ENCODE data around the gene UCP2. TPM values are rescaled to one million over a fixed set of nuclear protein-coding genes. Genes with fewer than 3 reads are reported as not detected.

The UCP2 gene
- total and polyA plus RNA-seq, 2 experiments from 2014 or later, result 60.1 to 76.9 TPM

- Mint-ChIP-seq H3K4me1 (peaks cover 17% of the 10 kb centered on the region), H3K9me3 (no peaks in the 10 kb centered on the region), H3K4me3 (no peak overlapping the region), H3K27me3 (ENCODE audit: insufficient read depth, low read depth, poor library complexity) (peaks cover 7% of the 10 kb centered on the region), H3K27ac (no peak overlapping the region), H3K36me3 (ENCODE audit: low read depth) (peaks cover 16% of the 10 kb centered on the region)
- Histone ChIP-seq H3K9me2 (ENCODE audit: insufficient read depth) (no peaks in the 10 kb centered on the region; the same call in 1 of the 2 replicates), H2AFZ (no peak overlapping the region), H3F3A (replicated peaks; ENCODE audit: low read depth) (no peaks in the 10 kb centered on the region), H4K20me1 (replicated peaks; ENCODE audit: insufficient read depth) (no peaks in the 10 kb centered on the region), H3K79me2 (replicated peaks; ENCODE audit: insufficient read depth) (no peaks in the 10 kb centered on the region), H3K27me3 (ENCODE audit: insufficient read depth) (no peaks in the 10 kb centered on the region), H3K4me3 (no peak overlapping the region), H3K36me3 (ENCODE audit: insufficient read depth) (no peaks in the 10 kb centered on the region), H3K27ac (ENCODE audit: low read depth) (no peak overlapping the region), H3K4me2 (no peak overlapping the region), H3K4me1 (ENCODE audit: insufficient read depth) (0 out of 2 replicates have a peak, but pooled peaks cover 5% of the 10 kb centered on the region)
- DNase-seq (ENCODE audit: low spot score) (no peak), ATAC-seq (no peak)
- no peak for TF ChIP-seq POLR2AphosphoS5 (IDR thresholded peaks at IDR 0.05; ENCODE audit: low read depth)
- TF ChIP-seq, protein P1, sequence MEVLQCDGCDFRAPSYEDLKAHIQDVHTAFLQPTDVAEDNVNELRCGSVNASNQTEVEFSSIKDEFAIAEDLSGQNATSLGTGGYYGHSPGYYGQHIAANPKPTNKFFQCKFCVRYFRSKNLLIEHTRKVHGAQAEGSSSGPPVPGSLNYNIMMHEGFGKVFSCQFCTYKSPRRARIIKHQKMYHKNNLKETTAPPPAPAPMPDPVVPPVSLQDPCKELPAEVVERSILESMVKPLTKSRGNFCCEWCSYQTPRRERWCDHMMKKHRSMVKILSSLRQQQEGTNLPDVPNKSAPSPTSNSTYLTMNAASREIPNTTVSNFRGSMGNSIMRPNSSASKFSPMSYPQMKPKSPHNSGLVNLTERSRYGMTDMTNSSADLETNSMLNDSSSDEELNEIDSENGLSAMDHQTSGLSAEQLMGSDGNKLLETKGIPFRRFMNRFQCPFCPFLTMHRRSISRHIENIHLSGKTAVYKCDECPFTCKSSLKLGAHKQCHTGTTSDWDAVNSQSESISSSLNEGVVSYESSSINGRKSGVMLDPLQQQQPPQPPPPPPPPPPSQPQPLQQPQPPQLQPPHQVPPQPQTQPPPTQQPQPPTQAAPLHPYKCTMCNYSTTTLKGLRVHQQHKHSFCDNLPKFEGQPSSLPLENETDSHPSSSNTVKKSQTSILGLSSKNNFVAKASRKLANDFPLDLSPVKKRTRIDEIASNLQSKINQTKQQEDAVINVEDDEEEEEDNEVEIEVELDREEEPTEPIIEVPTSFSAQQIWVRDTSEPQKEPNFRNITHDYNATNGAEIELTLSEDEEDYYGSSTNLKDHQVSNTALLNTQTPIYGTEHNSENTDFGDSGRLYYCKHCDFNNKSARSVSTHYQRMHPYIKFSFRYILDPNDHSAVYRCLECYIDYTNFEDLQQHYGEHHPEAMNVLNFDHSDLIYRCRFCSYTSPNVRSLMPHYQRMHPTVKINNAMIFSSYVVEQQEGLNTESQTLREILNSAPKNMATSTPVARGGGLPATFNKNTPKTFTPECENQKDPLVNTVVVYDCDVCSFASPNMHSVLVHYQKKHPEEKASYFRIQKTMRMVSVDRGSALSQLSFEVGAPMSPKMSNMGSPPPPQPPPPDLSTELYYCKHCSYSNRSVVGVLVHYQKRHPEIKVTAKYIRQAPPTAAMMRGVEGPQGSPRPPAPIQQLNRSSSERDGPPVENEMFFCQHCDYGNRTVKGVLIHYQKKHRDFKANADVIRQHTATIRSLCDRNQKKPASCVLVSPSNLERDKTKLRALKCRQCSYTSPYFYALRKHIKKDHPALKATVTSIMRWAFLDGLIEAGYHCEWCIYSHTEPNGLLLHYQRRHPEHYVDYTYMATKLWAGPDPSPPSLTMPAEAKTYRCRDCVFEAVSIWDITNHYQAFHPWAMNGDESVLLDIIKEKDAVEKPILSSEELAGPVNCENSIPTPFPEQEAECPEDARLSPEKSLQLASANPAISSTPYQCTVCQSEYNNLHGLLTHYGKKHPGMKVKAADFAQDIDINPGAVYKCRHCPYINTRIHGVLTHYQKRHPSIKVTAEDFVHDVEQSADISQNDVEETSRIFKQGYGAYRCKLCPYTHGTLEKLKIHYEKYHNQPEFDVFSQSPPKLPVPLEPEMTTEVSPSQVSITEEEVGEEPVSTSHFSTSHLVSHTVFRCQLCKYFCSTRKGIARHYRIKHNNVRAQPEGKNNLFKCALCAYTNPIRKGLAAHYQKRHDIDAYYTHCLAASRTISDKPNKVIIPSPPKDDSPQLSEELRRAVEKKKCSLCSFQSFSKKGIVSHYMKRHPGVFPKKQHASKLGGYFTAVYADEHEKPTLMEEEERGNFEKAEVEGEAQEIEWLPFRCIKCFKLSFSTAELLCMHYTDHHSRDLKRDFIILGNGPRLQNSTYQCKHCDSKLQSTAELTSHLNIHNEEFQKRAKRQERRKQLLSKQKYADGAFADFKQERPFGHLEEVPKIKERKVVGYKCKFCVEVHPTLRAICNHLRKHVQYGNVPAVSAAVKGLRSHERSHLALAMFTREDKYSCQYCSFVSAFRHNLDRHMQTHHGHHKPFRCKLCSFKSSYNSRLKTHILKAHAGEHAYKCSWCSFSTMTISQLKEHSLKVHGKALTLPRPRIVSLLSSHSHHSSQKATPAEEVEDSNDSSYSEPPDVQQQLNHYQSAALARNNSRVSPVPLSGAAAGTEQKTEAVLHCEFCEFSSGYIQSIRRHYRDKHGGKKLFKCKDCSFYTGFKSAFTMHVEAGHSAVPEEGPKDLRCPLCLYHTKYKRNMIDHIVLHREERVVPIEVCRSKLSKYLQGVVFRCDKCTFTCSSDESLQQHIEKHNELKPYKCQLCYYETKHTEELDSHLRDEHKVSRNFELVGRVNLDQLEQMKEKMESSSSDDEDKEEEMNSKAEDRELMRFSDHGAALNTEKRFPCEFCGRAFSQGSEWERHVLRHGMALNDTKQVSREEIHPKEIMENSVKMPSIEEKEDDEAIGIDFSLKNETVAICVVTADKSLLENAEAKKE (CRISPR knock-in tag; IDR thresholded peaks at IDR 0.05), result no peak
- TF ChIP-seq, protein P2, sequence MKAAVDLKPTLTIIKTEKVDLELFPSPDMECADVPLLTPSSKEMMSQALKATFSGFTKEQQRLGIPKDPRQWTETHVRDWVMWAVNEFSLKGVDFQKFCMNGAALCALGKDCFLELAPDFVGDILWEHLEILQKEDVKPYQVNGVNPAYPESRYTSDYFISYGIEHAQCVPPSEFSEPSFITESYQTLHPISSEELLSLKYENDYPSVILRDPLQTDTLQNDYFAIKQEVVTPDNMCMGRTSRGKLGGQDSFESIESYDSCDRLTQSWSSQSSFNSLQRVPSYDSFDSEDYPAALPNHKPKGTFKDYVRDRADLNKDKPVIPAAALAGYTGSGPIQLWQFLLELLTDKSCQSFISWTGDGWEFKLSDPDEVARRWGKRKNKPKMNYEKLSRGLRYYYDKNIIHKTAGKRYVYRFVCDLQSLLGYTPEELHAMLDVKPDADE (IDR thresholded peaks at IDR 0.05), result no peak
- no peak for TF ChIP-seq STAT1 (IDR thresholded peaks at IDR 0.05; ENCODE audit: unreplicated experiment)
- no peak for TF ChIP-seq NANOG (IDR thresholded peaks at IDR 0.05; ENCODE audit: borderline replicate concordance)
- TF ChIP-seq JUNB (IDR thresholded peaks at IDR 0.05; ENCODE audit: unreplicated experiment), result no peak
- TF ChIP-seq CREB1 (CRISPR knock-in tag; IDR thresholded peaks at IDR 0.05; ENCODE audit: low read depth), result no peak
- TF ChIP-seq, protein P3, sequence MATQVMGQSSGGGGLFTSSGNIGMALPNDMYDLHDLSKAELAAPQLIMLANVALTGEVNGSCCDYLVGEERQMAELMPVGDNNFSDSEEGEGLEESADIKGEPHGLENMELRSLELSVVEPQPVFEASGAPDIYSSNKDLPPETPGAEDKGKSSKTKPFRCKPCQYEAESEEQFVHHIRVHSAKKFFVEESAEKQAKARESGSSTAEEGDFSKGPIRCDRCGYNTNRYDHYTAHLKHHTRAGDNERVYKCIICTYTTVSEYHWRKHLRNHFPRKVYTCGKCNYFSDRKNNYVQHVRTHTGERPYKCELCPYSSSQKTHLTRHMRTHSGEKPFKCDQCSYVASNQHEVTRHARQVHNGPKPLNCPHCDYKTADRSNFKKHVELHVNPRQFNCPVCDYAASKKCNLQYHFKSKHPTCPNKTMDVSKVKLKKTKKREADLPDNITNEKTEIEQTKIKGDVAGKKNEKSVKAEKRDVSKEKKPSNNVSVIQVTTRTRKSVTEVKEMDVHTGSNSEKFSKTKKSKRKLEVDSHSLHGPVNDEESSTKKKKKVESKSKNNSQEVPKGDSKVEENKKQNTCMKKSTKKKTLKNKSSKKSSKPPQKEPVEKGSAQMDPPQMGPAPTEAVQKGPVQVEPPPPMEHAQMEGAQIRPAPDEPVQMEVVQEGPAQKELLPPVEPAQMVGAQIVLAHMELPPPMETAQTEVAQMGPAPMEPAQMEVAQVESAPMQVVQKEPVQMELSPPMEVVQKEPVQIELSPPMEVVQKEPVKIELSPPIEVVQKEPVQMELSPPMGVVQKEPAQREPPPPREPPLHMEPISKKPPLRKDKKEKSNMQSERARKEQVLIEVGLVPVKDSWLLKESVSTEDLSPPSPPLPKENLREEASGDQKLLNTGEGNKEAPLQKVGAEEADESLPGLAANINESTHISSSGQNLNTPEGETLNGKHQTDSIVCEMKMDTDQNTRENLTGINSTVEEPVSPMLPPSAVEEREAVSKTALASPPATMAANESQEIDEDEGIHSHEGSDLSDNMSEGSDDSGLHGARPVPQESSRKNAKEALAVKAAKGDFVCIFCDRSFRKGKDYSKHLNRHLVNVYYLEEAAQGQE (IDR thresholded peaks at IDR 0.05; ENCODE audit: unreplicated experiment), result no peak
- no peak for TF ChIP-seq EZH2 (IDR thresholded peaks at IDR 0.05; ENCODE audit: low read depth, unreplicated experiment)
- no peak for TF ChIP-seq EZH2phosphoT487 (IDR thresholded peaks at IDR 0.05; ENCODE audit: unreplicated experiment)
- TF ChIP-seq, protein P4, sequence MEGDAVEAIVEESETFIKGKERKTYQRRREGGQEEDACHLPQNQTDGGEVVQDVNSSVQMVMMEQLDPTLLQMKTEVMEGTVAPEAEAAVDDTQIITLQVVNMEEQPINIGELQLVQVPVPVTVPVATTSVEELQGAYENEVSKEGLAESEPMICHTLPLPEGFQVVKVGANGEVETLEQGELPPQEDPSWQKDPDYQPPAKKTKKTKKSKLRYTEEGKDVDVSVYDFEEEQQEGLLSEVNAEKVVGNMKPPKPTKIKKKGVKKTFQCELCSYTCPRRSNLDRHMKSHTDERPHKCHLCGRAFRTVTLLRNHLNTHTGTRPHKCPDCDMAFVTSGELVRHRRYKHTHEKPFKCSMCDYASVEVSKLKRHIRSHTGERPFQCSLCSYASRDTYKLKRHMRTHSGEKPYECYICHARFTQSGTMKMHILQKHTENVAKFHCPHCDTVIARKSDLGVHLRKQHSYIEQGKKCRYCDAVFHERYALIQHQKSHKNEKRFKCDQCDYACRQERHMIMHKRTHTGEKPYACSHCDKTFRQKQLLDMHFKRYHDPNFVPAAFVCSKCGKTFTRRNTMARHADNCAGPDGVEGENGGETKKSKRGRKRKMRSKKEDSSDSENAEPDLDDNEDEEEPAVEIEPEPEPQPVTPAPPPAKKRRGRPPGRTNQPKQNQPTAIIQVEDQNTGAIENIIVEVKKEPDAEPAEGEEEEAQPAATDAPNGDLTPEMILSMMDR (conservative IDR thresholded peaks at IDR 0.05; ENCODE audit: low read depth in 2 of 2), result no peak
- no peak for TF ChIP-seq ZNF114 (CRISPR knock-in tag; IDR thresholded peaks at IDR 0.05)
- TF ChIP-seq ZNF331 (CRISPR knock-in tag; IDR thresholded peaks at IDR 0.05; ENCODE audit: low read depth), result no peak
These were observed 30.5 kb upstream of the UCP2 start for GRCh38 chr11:74013141-74013540.

All from GM23338 (cell line).